Middle frontal gyrus (tissue), 1 donor: Measurements from ENCODE around the gene ZDHHC6.
"Not testable (repeated sequence)": the region's sequence is repeated elsewhere in the genome, so short reads cannot be mapped to it uniquely, and the experiment has no call there.

ENCODE experiments used
- DNase-seq: peaks from one replicate; pipeline ENCODE4 v3.0.0-alpha.2; 2015; ENCODE audit warnings: low spot score; ENCODE audit errors: extremely low spot score

Gene ZDHHC6, protein sequence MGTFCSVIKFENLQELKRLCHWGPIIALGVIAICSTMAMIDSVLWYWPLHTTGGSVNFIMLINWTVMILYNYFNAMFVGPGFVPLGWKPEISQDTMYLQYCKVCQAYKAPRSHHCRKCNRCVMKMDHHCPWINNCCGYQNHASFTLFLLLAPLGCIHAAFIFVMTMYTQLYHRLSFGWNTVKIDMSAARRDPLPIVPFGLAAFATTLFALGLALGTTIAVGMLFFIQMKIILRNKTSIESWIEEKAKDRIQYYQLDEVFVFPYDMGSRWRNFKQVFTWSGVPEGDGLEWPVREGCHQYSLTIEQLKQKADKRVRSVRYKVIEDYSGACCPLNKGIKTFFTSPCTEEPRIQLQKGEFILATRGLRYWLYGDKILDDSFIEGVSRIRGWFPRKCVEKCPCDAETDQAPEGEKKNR

GRCh38 chr10:112446855-112447619 is at the start of gene ZDHHC6, which contains the start of gene VTI1A:
TSS of gene ZDHHC6 (minus strand) at chr10:112446914. CDS start at chr10:112445436, 1,478 bp downstream.
TSS of gene VTI1A (plus strand) at chr10:112447215. CDS start at chr10:112447374, 159 bp downstream.
- DNase-seq, result peak; percentile 66

DNA sequence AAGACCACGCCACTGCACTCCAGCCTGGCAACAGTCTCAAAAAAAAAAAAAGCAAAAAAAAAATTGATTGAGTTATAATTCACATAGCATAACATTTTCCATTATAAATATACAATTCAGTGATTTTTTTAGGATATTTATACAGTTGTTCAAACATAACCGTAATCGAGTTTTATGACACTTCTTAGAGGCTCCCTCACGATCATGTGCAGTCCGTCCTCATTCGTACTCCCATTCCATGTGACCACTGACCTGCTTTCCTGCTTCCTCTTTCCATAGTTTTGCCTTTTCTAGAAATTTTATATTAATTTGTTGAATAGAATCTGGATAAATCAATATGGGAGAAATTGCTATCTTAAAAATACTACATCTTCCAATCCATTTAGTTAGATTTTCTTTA is 46.0 kb upstream of the ZDHHC6 start:
- DNase-seq, result no peak

DNA sequence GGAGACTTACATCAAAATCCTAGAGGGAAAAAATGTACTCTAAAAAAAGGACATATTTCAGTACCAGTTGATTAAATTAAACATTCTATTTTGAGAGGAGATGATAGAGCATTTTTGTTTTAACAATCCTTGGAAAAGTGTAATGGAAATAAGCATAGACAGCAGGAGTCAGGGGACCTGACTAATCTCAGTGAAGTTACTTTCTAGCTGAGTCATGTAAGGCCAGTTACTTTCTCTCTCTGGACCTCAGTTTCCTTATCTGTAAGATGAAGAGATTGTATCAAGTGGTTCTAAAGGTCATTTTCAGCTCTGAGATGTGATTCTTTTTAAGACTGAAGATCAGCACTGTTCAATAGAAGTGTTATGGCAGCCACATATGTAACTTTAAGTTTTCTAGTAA is 44.4 kb upstream of the ZDHHC6 start:
- DNase-seq, result no peak

- DNase-seq, result no peak
Observed at GRCh38 chr10:112490545-112490944, 43.8 kb upstream of the ZDHHC6 start.

DNA sequence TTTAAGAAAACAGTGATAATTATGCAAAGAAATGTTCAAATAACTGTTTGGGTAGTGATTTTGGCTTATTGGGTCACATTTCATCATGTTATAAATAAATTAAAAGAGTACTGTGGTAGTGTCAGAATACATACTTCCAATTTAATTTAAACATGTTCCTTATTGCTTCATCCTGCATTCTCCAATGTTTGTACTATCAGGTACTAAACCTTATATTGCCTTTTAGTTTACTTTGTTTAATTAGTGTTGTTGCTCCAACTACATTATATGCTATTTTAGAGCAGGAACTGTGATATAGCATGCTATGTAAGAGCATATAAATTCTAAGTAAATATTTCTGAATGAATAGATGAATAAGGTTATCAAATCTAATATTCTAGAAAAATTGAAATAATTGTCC is 41.2 kb upstream of the ZDHHC6 start:
- no peak for DNase-seq

- DNase-seq, result no peak
Observed at GRCh38 chr10:112484399-112484798, 37.7 kb upstream of the ZDHHC6 start.

GRCh38 chr10:112481602-112482001 is 34.9 kb upstream of the ZDHHC6 start:
- DNase-seq, result no peak

- DNase-seq, result peak; percentile 27
Observed at GRCh38 chr10:112475575-112476218, 29.0 kb upstream of the ZDHHC6 start.

- DNase-seq, result no peak
Observed at GRCh38 chr10:112471878-112472487, 25.3 kb upstream of the ZDHHC6 start.

DNA sequence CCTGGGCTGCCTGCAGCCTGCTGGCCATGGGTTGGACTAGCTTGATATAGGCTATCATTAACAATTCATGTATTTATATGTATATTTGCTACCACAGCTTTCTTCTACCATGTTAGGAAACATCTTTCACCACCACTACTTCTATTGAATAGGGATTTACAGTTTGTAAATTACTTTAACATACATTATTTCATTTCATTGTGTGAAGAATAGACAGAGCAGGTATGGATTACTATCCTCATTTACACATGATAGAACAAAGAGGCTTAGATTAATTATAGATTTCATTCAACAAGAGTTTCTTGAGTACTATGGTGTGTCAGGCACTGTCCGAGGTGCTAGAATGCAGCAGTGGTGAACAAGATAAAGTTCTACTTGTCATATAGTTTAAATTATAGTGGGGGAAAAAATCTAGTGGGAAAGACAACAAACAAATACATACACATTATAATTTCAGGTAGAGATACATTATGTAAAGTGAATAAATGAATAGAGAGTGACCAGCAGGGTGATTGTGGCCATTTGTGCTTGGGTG is 20.9 kb upstream of the ZDHHC6 start:
- DNase-seq, result no peak

DNA sequence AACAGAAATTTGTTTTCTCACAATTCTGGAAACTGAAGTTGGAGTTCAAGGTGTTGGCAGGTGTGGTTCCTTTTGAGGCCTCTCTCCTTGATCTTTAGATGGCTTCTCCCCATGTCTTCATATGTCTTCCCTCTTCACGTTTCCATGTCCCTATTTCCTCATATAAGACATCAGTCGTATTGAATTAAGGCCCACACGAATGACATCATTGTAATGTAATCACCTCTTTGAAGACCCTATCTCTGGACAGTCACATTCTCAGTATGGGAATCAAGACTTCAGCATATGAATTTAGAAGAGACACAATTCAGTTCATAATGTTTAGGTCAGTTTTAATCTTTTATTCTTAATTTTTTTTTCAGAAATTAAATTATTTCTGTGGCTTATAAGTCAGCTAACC is 20.1 kb upstream of the ZDHHC6 start:
- DNase-seq, result no peak

DNA sequence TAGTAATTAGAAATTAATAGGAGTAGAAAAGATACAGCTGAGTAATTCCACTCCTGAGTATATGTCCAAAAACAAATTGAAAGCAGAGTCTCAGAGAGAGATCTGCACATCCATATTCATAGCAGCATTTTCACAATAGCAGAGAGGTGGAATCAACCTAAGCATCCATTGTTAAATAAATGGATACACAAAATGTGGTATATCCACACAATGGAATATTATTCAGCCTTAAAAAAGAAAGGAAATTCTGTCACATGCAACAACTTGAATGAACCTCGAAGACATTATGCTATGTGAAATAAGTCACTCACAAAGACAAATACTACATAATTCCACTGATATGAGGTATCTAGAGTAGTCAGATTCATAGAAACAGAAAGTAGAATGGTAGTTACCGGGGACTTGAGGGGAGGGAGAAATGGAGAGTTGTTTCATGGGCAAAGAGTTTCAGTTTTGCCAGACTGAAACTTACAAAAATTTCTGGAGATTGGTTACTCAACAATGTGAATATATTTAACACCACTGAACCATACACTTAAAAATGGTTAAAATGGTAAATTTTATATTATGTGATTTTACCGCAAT is 18.7 kb upstream of the ZDHHC6 start:
- no peak for DNase-seq

DNA sequence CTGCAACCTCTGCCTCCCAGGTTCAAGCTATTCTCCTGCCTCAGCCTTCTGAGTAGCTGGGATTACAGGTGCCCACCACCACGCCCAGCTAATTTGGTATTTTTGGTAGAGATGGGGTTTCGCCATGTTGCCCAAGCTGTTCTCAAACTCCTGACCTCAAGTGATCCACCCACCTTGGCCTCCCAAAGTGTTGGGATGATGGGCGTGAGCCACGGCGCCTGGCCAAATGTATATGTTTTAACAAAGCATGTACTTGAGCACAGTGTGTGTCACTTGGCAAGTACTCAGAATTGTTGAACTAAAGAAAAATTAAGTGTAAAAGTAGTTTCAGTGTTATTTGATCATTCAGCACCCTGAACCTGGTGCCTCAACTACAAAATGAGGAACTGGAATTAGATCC is 17.4 kb upstream of the ZDHHC6 start:
- not testable (repeated sequence) for DNase-seq

DNA sequence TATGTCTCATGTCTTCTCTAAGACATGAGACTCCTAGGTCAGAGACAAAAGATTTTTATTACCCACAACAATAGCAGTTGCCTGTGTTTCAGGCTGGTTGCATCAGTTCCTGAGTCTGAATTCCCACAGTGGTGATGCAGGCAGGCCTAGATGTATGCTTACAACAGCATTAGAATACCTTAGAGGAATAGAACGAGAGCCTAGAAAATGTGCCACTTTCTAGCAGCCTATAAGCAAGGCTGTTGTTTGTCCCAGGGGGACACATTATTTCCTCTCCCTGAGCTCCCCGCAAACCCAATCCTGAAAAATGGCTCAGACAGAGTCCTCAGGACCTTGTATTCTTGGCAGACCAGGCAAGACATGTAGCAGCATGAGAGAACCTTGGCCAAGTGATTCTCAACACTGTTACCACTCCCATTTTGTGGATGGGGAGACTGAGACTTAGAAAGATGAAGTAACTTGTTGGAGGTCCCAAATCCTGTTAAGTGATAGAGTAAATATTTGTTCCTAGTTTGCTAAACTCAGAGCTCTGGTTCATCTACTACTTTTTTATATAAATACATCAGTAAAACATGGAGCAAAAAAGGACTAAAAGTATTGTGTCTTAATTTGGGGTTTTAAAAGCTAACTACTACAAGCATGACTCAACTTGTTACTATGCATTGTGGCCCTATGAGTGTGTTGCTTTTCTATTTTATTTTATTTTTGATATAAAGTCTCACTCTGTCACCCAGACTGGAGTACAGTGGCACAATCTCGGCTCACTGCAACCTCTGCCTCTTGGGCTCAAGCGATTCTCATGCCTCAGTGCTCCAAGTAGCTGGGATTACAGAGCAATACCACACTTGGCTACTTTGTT is 14.5 kb upstream of the ZDHHC6 start:
- no peak for DNase-seq

DNA sequence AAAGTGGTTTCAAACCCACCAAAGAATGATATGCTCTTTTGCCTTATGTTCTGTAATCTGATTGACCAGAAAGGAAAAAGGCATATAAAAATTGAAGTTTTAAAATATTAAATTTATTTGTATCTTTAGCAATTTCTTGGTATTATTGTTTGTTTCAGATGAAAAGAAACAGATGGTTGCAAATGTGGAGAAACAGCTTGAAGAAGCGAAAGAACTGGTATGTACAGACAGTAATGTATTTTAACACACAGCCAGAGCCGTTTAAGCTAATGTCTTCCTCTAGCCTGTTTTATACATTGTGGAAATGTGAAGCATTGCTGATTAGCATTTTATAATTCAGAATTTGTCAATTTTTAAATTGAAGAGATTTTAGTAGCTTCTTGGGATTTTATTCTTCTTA is 13.7 kb upstream of the ZDHHC6 start:
- no peak for DNase-seq

DNA sequence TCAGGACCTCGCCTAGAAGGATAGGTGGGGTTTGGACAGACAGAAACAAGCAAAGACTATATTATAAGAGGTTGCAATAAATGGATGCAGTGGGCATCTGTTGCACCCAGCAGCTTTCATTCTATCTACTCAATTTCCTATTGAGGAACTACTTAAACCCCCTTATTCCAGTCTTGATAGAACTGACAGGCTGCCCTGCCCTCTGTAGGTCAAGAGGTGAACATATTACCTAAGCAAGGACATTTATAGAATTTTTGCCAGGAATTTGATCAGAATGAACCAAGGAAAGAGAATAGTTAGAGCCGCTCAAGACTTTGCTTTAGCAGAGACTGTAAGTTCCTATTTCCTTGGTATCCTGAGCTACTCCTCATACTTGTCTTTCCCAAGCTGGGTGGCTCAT is 9.8 kb upstream of the ZDHHC6 start:
- DNase-seq, result no peak

DNA sequence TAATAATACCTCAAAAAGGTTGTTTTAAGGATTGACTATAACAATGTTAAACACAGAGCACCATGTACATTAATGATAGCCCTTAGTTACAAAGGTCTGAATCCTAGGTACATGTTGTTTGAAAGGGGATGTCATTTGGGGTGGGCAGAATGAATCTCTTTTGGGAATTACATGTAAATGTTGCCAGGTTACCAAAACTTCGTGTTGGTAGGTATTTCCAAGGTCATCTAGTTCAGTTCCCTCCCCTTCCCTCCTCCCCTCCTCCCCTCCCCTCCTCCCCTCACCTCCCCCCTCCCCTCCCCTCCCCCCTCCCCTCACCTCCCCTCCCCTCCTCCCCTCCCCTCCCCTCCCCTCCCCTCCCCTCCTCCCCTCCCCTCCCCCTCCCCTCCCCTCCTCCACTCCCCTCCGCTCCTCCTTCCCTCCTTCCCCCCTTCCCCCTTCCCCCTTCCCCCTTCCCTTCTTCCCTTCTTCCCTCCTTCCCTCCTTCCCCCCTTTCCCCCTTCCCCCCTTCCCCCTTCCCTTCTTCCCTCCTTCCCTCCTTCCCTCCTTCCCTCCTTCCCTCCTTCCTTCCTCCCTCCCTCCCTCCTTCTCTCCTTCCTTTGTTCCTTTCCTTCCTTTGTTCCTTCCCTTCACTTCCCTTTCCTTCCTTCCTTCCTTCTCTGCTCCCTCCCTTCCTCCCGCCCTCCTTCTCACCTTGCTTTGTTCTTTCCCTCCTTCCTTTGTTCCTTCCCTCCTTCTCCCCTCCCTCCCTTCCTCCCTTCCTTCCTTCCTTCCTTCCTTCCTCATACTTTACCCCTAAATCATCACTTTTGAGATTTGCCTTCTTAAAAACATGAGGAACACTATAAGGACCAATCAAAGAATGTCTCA is 8.4 kb upstream of the ZDHHC6 start:
- no peak for DNase-seq

GRCh38 chr10:112448888-112449287 is 2.2 kb upstream of the ZDHHC6 start:
- no peak for DNase-seq

DNA sequence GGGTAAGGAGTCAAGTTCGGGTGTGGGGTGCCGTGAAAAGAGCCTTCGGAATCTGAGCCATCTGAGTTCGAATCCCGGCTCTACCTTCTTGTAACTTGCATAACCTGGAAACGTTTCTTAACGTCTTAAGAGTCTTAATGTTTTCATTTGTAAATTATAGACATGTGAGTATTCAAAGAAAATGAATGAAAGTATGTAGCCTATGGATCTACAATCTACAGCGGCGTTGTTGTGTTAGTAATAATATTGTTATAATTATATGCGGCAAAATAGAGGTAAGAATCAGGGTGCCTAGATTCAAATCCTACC is 860 bp upstream of the ZDHHC6 start:
- DNase-seq, result no peak
